ENCODE measurements around the gene TXNL4A.

The TXNL4A gene

GRCh38 chr18:79942786-79943607 lies 45.4 kb downstream of the TXNL4A start:
- no peak for TF ChIP-seq CTCF (IDR thresholded peaks at IDR 0.05; ENCODE audit: insufficient read depth, low read depth, low read length, missing control alignments)
- DNase-seq (ENCODE audit: low read depth), result no peak
- H3K4me3 ChIP-seq (ENCODE audit: low read depth, low read length), result no peak overlapping the region

GRCh38 chr18:79942211-79942610 lies 46.2 kb downstream of the TXNL4A start:
- no peak for DNase-seq (ENCODE audit: low read depth)
- no peak overlapping the region for H3K4me3 ChIP-seq (ENCODE audit: low read depth, low read length)
- TF ChIP-seq CTCF (IDR thresholded peaks at IDR 0.05; ENCODE audit: insufficient read depth, low read depth, low read length, missing control alignments), result no peak

- DNase-seq (ENCODE audit: low read depth), result no peak
- no peak for TF ChIP-seq CTCF (IDR thresholded peaks at IDR 0.05; ENCODE audit: insufficient read depth, low read depth, low read length, missing control alignments)
Measured at GRCh38 chr18:79941473-79942119, 46.8 kb downstream of the TXNL4A start.

GRCh38 chr18:79940814-79941472 lies 47.4 kb downstream of the TXNL4A start:
- TF ChIP-seq CTCF (IDR thresholded peaks at IDR 0.05; ENCODE audit: insufficient read depth, low read depth, low read length, missing control alignments), result no peak
- no peak for DNase-seq (ENCODE audit: low read depth)
- H3K4me3 ChIP-seq (ENCODE audit: low read depth, low read length), result no peak overlapping the region

More at GRCh38 chr18:79941473-79942119, 46.8 kb downstream of the TXNL4A start:
- H3K4me3 ChIP-seq (ENCODE audit: low read depth, low read length), result no peak overlapping the region

- TF ChIP-seq CTCF (IDR thresholded peaks at IDR 0.05; ENCODE audit: insufficient read depth, low read depth, low read length, missing control alignments), result no peak
- no peak for DNase-seq (ENCODE audit: low read depth)
- no peak overlapping the region for H3K4me3 ChIP-seq (ENCODE audit: low read depth, low read length)
Measured at GRCh38 chr18:79940126-79940813, 48.1 kb downstream of the TXNL4A start.

GRCh38 chr18:79939096-79939495 lies 49.3 kb downstream of the TXNL4A start:
- H3K4me3 ChIP-seq (ENCODE audit: low read depth, low read length), result no peak overlapping the region
- DNase-seq (ENCODE audit: low read depth), result no peak
- no peak for TF ChIP-seq CTCF (IDR thresholded peaks at IDR 0.05; ENCODE audit: insufficient read depth, low read depth, low read length, missing control alignments)
